ENCODE measurements around the gene ARAP2.
A peak's percentile ranks its signal among the peaks of the same experiment; 100 is the strongest.

Gene ARAP2

DNA sequence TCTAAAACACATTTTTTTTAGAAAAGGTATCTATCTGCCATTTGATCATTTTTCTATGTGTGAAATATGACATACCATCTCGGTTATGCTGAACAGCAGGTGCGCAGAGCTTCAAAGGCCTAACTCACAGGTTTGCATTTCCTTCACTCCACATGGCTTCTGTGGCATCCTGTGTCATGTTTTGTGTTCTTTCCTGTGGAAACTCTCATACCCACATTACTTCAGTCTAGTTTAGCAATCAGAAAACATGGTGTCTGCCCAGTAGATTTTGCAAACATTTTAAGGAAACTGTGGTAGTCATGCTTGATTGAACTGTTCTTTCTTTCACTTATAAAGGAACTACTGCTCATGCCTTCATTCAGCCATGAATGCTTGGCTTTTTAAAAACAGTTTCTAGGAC is 11.3 kb upstream of the ARAP2 start:
- no peak for DNase-seq

- no peak for DNase-seq
Measured at GRCh38 chr4:36254371-36254770, 10.1 kb upstream of the ARAP2 start.

GRCh38 chr4:36251983-36252382 is 7.7 kb upstream of the ARAP2 start:
- DNase-seq = no peak

- no peak for DNase-seq
Measured at GRCh38 chr4:36249610-36250009, 5.3 kb upstream of the ARAP2 start.

DNA sequence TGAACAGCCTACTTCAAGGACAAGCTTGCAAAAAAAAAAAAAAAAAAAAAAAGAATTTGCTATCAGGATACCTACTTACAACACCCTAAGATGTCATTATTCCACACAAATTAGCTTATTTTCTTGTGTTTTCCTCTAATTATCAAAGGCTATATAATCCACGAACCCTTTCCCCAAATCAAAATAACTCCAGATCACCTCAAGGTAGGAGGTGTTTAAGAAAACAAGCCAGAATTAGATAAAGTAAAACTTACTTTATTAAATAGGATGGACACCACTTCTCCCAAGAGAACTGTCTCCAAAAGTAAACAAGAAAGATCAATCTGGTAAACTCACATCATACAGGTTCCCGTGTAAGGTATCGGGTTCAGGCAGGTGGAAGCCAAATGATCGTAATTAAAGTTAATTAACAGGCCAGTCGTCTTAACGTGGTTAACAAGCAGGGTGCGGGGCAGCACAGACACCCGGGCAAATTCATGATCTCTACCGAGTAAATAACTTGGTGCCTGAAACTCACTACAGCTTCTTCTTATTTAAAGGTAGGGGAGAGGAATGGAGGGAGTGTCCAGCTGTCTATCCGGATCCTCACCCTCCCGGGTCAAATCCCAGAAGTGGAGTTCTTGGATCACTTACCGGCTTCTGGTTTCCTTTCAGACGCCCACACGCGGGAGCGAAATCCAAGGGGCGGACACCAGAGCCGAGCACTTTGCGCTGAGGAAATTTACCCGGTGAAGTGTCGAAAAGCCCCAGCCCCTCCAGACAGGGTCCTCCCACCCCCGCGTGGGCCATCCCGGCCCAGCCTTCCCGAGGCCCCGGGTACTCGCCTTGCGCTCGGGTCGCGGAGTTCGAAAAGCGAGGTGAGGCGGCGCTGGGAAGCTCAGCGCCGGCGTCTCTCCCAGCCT is 708 bp downstream of the ARAP2 start:
- peak in 1 of 2 experiments; percentile 37 for DNase-seq

- DNase-seq = no peak
Measured at GRCh38 chr4:36242629-36243354, 1.5 kb downstream of the ARAP2 start.

DNA sequence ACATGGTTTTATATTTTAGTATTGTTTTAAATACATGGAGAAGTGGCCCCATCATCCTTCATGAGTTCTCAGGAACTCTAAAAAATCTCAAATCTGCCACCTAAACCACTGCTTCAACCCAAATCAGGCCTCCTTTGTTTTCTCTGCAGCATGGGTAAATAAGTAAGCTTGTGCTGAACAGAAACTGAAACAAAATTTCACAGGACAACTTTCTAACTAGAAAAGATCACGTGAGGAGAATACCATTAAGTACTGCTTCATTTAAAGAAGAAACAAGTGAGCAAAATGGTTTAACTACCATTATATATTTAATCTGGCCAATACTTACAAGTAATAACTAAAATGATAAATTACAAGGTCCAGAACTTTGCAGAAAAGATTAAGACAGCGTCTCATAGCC is 2.5 kb downstream of the ARAP2 start:
- DNase-seq = no peak

DNA sequence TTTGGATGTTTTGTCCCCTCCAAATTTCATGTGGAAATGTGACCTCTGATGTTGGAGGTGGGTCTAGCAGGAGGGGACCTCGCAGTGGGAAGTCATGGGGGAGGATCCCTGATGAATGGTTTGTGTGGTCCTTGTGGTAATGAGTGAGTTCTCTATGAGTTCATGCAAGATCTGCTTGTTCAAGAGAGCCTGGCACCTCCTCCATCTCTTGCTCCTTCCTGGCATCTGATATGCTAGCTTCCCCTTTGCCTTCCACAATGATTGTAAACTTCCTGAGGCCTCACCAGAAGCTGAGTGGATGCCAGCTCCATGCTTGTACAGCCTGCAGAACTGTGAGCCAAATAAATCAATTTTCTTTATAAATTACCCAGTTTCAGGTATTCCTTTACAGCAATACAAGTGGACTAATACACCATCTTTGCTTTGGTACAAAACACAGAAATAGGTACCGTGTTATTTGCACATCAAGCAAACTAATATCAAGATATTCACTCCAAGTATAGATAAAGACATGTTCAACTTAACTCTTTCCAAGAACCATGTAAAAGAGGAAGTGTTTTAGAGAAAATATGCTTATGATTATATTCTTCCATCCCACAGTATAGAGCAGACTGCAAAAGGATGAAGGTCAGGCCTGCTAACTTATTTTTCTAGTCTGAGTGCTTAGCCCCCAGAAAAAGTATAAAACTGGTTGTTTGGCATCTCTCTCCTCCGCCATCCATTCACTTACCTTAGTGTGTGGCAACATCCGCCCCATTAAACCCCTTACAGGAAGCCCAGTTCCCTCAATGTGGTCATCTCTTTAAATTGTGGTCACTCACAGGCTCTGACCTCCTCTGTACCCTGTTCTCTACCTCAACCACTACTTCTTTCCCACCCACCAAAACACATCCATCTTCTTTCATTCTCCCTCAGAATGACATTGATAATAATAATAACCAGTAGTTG is 6.7 kb downstream of the ARAP2 start:
- no peak for DNase-seq

GRCh38 chr4:36236159-36236558 is 8.2 kb downstream of the ARAP2 start:
- no peak for DNase-seq

DNA sequence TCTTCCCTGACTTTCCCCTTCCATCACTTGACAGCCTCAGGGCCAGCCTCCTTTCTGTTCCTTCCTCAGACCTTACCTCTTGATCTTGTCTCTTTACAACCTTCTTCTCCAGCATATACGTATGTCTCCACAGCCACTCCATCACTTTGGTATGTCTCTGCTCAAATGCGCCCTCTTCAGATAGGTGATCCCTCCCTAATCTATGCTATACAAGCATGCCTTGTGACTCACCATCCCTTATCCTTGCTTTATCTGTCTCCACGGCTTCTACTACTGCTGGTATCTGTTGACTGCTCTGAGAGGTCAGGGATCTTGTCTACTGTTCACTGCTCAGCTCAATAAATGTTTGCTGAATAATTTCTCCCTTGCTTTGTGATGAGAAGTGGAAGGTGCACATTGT is 9.0 kb downstream of the ARAP2 start:
- DNase-seq = no peak

DNA sequence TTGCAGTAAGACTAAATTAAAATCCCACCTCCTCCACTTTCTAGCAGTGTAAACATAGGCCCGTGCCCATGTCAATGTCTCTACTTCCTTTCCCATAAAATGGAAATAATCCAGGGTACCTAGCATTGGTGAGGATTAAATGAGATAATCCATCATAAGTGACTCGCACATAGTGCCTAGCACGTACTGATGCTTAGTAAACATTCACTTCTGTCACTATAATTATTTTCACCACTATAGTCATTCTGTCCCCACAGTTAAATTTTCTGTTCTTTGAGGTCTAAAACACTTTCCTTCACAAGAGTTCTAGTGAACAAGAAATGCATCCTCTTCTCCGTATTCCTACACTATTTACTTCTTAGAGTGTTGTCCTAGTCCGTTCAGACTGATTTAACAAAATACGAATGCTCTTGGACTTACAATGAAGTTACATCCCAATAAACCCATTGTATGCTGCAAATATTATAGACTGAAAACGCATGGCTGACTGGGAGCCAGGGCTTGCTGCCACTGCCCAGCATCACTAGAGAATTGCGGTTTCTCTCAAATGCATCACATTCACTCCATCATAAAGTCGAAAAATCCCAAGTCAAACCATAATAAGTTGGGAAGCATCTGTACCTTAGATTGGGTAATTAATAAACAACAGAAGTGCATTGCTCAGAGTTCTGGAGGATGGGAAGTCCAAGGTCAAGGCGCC is 10.6 kb downstream of the ARAP2 start:
- DNase-seq = no peak

- no peak for DNase-seq
Measured at GRCh38 chr4:36230534-36230933, 13.8 kb downstream of the ARAP2 start.

- DNase-seq = no peak
Measured at GRCh38 chr4:36227913-36228312, 16.4 kb downstream of the ARAP2 start.

GRCh38 chr4:36226430-36227227 is 17.7 kb downstream of the ARAP2 start:
- DNase-seq = no peak

DNA sequence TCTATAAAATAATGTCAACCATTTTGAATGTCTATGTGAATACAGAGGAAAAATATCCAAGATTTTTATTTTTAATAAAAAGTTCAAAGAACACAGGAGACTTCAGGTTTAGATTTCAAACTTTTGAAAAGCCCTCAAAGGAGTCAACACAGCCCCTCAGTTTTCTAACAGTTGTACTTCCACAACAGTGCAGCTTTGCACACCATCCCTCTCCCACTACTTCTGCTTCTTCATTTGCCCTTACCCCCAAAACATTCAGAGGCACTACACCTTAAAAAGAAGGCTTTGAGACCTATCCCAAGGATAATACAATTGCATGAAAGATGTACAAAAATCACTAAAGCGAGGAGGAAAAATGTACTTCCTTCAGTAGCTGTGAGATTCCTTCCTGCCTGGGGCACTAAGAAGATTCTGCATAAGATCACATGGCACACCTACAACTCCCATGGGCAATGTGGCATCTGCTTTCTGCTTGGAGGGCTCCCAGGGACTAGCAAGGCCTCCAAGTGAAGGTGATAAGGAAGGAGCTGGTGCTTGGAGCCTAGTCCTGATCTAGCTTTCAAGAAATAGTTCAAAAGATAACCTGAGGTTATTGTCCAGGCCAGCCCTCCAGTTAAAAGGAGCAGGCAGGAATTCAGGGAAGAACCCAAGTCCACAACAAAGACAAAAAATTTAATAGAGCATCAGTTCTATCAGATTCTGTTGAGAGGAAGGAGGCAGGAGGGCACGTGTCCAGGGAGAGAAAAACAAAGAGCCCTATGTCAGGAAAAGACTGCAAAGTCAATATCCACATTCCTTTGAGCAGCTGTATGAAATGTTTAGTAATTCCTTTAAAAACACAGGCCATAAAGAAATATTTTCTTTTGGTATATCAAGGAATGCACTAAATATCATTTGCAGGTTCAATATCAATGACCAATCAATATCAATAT is 19.1 kb downstream of the ARAP2 start:
- no peak for DNase-seq

DNA sequence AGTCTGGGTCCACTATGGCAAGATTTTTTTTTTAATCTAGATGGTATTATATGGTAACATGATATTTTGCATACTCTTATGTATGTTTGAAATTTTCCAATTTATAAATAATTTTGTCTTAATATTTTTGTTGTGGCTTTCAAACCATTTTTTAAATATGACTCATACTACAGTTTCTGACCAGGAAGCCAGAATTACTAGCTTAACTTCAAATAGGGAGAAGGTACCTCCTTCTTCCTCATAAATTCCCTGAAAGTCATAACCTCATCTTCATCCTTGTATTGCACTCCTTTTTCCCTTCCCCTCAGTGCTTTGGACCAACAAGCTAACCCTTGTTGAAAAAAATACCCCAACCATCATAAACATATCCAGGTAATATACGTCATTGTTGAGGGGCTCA is 21.6 kb downstream of the ARAP2 start:
- no peak for DNase-seq

GRCh38 chr4:36220776-36221175 is 23.5 kb downstream of the ARAP2 start:
- DNase-seq = no peak

- no peak for DNase-seq
Measured at GRCh38 chr4:36218121-36218520, 26.2 kb downstream of the ARAP2 start.

DNA sequence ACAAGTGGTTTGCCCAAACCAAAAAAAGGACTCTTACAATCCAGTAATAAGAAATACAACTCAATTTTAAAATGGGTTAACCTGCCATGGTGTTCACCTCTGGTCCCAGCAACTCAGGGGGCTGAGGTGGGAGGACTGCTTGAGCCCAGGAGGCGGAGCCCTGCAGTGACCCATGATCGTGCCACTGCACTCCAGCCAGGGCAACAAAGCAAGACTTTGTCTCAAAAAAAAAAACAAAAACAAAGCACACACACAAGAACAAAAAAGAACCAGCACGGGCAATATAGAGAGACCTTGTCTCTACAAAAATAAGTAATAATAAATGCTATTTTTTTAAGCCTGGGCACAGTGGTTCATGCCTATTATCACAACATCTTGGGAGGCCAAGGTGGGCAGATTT is 28.7 kb downstream of the ARAP2 start:
- no peak for DNase-seq

DNA sequence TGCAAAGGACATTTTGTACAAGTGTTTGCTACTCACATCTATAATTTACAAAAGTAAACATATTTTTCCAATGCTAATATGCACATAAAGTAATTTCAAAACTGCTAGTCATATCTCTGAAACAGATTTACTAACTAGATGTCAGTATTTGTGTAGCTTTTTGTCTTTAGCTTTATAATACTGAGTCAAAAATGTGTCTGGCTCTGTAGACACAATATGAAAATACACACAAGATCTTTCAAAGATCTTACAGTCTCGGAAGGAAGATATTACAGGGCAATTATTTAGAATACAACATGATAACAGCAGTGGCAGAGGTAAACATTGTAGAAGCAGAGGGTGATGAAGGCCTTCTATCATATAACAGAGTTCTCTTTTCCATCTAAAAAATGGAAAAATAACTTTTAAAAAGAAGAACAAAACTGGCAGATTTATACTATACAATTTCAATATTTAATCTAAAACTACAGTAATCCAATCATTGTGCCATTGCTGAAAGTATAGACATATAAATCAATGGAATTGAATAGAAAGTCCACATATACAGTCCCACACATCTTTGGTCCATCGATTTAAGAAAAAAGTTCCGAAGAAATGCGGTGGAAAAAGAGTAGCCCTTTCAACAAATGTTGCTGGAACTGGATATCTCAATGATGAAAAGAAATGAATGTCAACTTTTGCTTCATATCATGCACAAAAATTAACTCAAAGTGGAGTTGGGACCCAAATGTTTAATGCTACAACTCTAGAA is 29.4 kb downstream of the ARAP2 start:
- no peak for DNase-seq

Measured in NCI-H187 (cell line).